GM12875 (cell line): Measurements from ENCODE around the gene CNEP1R1.

Source experiments
- H3K4me3 ChIP-seq: one replicate; pipeline ENCODE4 v1.5.1; 2011; ENCODE audit warnings: low read depth, low read length, control low read depth
- CTCF ChIP-seq: IDR thresholded peaks from 2 replicates; pipeline ENCODE4 v1.5.1; 2011; ENCODE audit warnings: low read depth, mild to moderate bottlenecking, control low read depth, inconsistent platforms, low read length, moderate library complexity, borderline replicate concordance; ENCODE audit not compliant: insufficient read depth

Gene CNEP1R1

GRCh38 chr16:49992825-49993224 lies 32.2 kb upstream of the CNEP1R1 start:
- no peak for TF ChIP-seq CTCF
- no peak overlapping the region for H3K4me3 ChIP-seq

- H3K4me3 ChIP-seq = no peak overlapping the region
- TF ChIP-seq CTCF = no peak
Observed at GRCh38 chr16:49993579-49993978, 31.4 kb upstream of the CNEP1R1 start.

GRCh38 chr16:49994006-49994405 lies 31.0 kb upstream of the CNEP1R1 start:
- no peak overlapping the region for H3K4me3 ChIP-seq
- TF ChIP-seq CTCF = no peak

- no peak overlapping the region for H3K4me3 ChIP-seq
- TF ChIP-seq CTCF = no peak
Observed at GRCh38 chr16:49995720-49996119, 29.3 kb upstream of the CNEP1R1 start.

GRCh38 chr16:49997721-49998251 lies 27.2 kb upstream of the CNEP1R1 start:
- TF ChIP-seq CTCF = no peak
- no peak overlapping the region for H3K4me3 ChIP-seq

GRCh38 chr16:49998991-49999390 lies 26.0 kb upstream of the CNEP1R1 start:
- no peak overlapping the region for H3K4me3 ChIP-seq
- no peak for TF ChIP-seq CTCF

- TF ChIP-seq CTCF = no peak
- no peak overlapping the region for H3K4me3 ChIP-seq
Observed at GRCh38 chr16:50001144-50001543, 23.9 kb upstream of the CNEP1R1 start.
